ENCODE measurements around the gene SIGLEC5. TPM values are rescaled to one million over a fixed set of nuclear protein-coding genes. Genes with fewer than 3 reads are reported as not detected.

SIGLEC5 gene
- total RNA-seq, 1 donor from 2014 or later = not detected

GRCh38 chr19:51566489-51567100 is 63.6 kb downstream of the SIGLEC5 start:
- no peaks in the 10 kb centered on the region for H3K9me3 Mint-ChIP-seq (ENCODE audit: low read depth)
- no peak for TF ChIP-seq CTCF (IDR thresholded peaks at IDR 0.05)
- H3K4me1 Mint-ChIP-seq (ENCODE audit: low read depth) = peaks cover 9% of the 10 kb centered on the region

GRCh38 chr19:51565583-51565982 is 64.6 kb downstream of the SIGLEC5 start:
- Mint-ChIP-seq H3K4me3 (ENCODE audit: unreplicated experiment) (no peak overlapping the region), H3K27ac (ENCODE audit: unreplicated experiment) (no peak overlapping the region), H3K4me1 (ENCODE audit: low read depth) (peaks cover 2% of the 10 kb centered on the region), H3K9me3 (ENCODE audit: low read depth) (no peaks in the 10 kb centered on the region), H3K36me3 (ENCODE audit: low read depth) (no peaks in the 10 kb centered on the region), H3K27me3 (ENCODE audit: low read depth) (peaks cover 35% of the 10 kb centered on the region)
- TF ChIP-seq CTCF (IDR thresholded peaks at IDR 0.05) = no peak
- DNase-seq (ENCODE audit: low spot score) = no peak

More at GRCh38 chr19:51566489-51567100, 63.6 kb downstream of the SIGLEC5 start:
- Mint-ChIP-seq H3K27ac (ENCODE audit: unreplicated experiment) (no peak overlapping the region), H3K4me3 (ENCODE audit: unreplicated experiment) (no peak overlapping the region), H3K27me3 (ENCODE audit: low read depth) (peaks cover 32% of the 10 kb centered on the region), H3K36me3 (ENCODE audit: low read depth) (no peaks in the 10 kb centered on the region)
- DNase-seq (ENCODE audit: low spot score) = no peak

GRCh38 chr19:51564791-51565190 is 65.4 kb downstream of the SIGLEC5 start:
- H3K4me3 Mint-ChIP-seq (ENCODE audit: unreplicated experiment) = no peak overlapping the region
- no peak for DNase-seq (ENCODE audit: low spot score)
- no peak overlapping the region for H3K27ac Mint-ChIP-seq (ENCODE audit: unreplicated experiment)
- peaks cover 35% of the 10 kb centered on the region for H3K27me3 Mint-ChIP-seq (ENCODE audit: low read depth)
- H3K9me3 Mint-ChIP-seq (ENCODE audit: low read depth) = no peaks in the 10 kb centered on the region
- H3K4me1 Mint-ChIP-seq (ENCODE audit: low read depth) = no peaks in the 10 kb centered on the region
- no peak for TF ChIP-seq CTCF (IDR thresholded peaks at IDR 0.05)
- H3K36me3 Mint-ChIP-seq (ENCODE audit: low read depth) = no peaks in the 10 kb centered on the region

Other genes with a start within 250 kb of the SIGLEC5 start
- not detected in 3 replicates for gene LIM2, start 242.4 kb downstream of the SIGLEC5 start, total RNA-seq
- gene C19orf84, start 239.8 kb downstream of the SIGLEC5 start, total RNA-seq = not detected in 3 replicates
- gene SIGLEC10, start 212.8 kb downstream of the SIGLEC5 start, total RNA-seq = not detected in 3 replicates
- gene SIGLEC8, start 171.9 kb downstream of the SIGLEC5 start, total RNA-seq = not detected in 3 replicates
- gene CEACAM18, start 151.9 kb downstream of the SIGLEC5 start, total RNA-seq = not detected in 3 replicates
- not detected in 3 replicates for gene SIGLEC12, start 128.6 kb downstream of the SIGLEC5 start, total RNA-seq
- gene SIGLEC6, start 98.7 kb downstream of the SIGLEC5 start, total RNA-seq = not detected in 3 replicates
- gene ZNF175, start 59.1 kb downstream of the SIGLEC5 start, total RNA-seq = 6.3 to 14.3 TPM (median 8.9 TPM) in 3 replicates
- not detected in 3 replicates for gene SIGLEC14, start 16.4 kb upstream of the SIGLEC5 start, total RNA-seq
- 20.4 to 39.5 TPM (median 24.3 TPM) in 3 replicates for gene SPACA6, start 62.9 kb upstream of the SIGLEC5 start, total RNA-seq
- not detected in 3 replicates for gene HAS1, start 93.6 kb upstream of the SIGLEC5 start, total RNA-seq
- not detected in 3 replicates for gene FPR1, start 121.5 kb upstream of the SIGLEC5 start, total RNA-seq
- not detected in 3 replicates for gene FPR2, start 130.8 kb upstream of the SIGLEC5 start, total RNA-seq
- gene FPR3, start 164.8 kb upstream of the SIGLEC5 start, total RNA-seq = not detected in 3 replicates